Measurements from ENCODE around the gene TOP1.
A peak's percentile ranks its signal among the peaks of the same experiment; 100 is the strongest.
"Not testable (repeated sequence)": the region's sequence is repeated elsewhere in the genome, so short reads cannot be mapped to it uniquely, and the experiment has no call there.

TOP1 gene

GRCh38 chr20:41000628-41001027 is 28.0 kb upstream of the TOP1 start:
- no peak for TF ChIP-seq CTCF (IDR thresholded peaks at IDR 0.05)
- H3K9me3 ChIP-seq: no peaks in the 10 kb centered on the region
- H3K27me3 ChIP-seq: no peaks in the 10 kb centered on the region
- H3K36me3 ChIP-seq: no peaks in the 10 kb centered on the region
- intact Hi-C loops (cut with DNase I; ENCODE audit: low total_unique reads): no loop called here
- H3K27ac ChIP-seq: no peak overlapping the region
- DNase-seq: no peak
- no peak overlapping the region for H3K4me3 ChIP-seq
- peaks cover 0 to 14% (median 4%) of the 10 kb centered on the region in 4 donors for H3K4me1 ChIP-seq

GRCh38 chr20:41001497-41001896 is 27.1 kb upstream of the TOP1 start:
- intact Hi-C loops (cut with DNase I; ENCODE audit: low total_unique reads): no loop called here

GRCh38 chr20:41002842-41003142 is 25.8 kb upstream of the TOP1 start:
- intact Hi-C loops (cut with DNase I; ENCODE audit: low total_unique reads): no loop called here
- no peak for DNase-seq
- H3K9me3 ChIP-seq: no peaks in the 10 kb centered on the region
- H3K27ac ChIP-seq: peak overlapping the region in 1 of 2 donors; percentile 7
- peaks cover 0 to 19% (median 7%) of the 10 kb centered on the region in 4 donors for H3K4me1 ChIP-seq
- no peaks in the 10 kb centered on the region for H3K27me3 ChIP-seq
- no peak for TF ChIP-seq CTCF (IDR thresholded peaks at IDR 0.05)
- H3K36me3 ChIP-seq: no peaks in the 10 kb centered on the region
- no peak overlapping the region for H3K4me3 ChIP-seq

More at GRCh38 chr20:41001497-41001896, 27.1 kb upstream of the TOP1 start:
- Histone ChIP-seq H3K4me1 (peaks cover 0 to 19% (median 7%) of the 10 kb centered on the region in 4 donors), H3K36me3 (no peaks in the 10 kb centered on the region), H3K27me3 (no peaks in the 10 kb centered on the region), H3K9me3 (no peaks in the 10 kb centered on the region), H3K4me3 (no peak overlapping the region), H3K27ac (no peak overlapping the region)
- DNase-seq: no peak
- TF ChIP-seq CTCF (IDR thresholded peaks at IDR 0.05): no peak

- TF ChIP-seq CTCF (IDR thresholded peaks at IDR 0.05): no peak
- peaks cover 0 to 19% (median 7%) of the 10 kb centered on the region in 4 donors for H3K4me1 ChIP-seq
- no peak overlapping the region for H3K4me3 ChIP-seq
Observed at GRCh38 chr20:41003143-41003935, 25.3 kb upstream of the TOP1 start.

DNA sequence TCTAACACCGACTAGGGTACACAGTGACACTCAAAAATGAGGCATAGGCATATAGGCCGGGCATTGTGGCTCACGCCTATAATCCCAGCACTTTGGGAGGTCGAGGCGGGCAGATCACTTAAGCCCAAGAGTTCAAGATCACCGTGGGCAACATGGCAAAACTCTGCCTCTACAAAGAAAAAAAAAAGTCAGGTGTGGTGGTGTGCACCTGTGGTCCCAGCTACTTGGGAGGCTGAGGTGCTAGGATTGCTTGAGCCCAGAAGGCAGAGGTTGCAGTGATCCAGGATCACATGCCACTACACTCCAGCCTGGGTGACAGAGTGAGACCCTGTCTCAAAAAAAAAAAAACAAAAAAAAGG is 24.7 kb upstream of the TOP1 start:
- DNase-seq; H3K9me3 ChIP-seq; H3K36me3 ChIP-seq; intact Hi-C loops (cut with DNase I; ENCODE audit: low total_unique reads); H3K27me3 ChIP-seq; H3K4me3 ChIP-seq: not testable (repeated sequence)
- Histone ChIP-seq H3K4me1 (peaks cover 0 to 19% (median 7%) of the 10 kb centered on the region in 4 donors), H3K27ac (peak overlapping the region; percentile 23 to 27)

More at GRCh38 chr20:41003143-41003935, 25.3 kb upstream of the TOP1 start:
- H3K27ac ChIP-seq: peak overlapping the region; percentile 23 to 27
- peak; percentile 87 to 93 for DNase-seq
- intact Hi-C loops (cut with DNase I; ENCODE audit: low total_unique reads): no loop called here
- H3K27me3 ChIP-seq: no peaks in the 10 kb centered on the region
- no peaks in the 10 kb centered on the region for H3K9me3 ChIP-seq
- no peaks in the 10 kb centered on the region for H3K36me3 ChIP-seq

DNA sequence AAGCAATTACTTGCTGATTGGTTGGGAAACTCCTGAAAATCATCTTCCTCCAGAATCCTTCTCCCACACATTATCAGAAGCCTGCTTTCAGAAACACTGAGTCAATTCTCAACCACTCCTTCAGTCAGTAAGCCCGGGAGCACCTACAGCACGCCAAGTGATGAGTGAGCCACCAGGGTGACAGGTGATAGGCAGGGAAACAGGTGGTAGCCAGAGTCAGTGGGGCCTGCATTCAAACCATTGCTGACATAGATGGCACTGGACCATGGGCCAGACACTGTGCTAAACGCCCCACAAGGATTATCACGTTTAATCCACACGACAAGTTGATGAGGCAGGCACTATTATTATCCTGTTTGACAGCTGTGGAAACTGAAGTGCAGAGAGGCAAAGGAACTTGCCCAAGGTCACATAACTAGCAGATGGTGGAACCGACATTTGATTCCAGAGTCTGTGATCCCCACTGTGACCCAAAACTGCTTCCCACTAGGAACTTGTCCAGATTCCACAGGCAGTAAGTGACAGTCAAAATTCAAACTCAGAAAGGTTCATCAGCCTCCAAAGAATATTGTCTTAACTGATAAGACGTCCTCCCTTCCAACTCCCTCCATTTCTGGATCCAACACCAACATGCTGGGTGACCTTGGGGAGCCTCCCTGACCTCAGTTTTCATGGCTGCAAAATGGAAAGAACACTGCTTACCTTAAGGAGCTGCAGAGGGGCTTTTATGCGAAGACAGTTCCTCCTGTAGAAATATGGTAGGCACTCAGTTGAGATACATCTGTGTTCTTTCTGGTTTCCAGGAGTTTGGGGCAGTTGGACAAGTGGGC is 23.9 kb upstream of the TOP1 start:
- no peak overlapping the region for H3K4me3 ChIP-seq
- H3K9me3 ChIP-seq: no peaks in the 10 kb centered on the region

More for the DNA sequence above, 23.9 kb upstream of the TOP1 start:
- intact Hi-C loops (cut with DNase I; ENCODE audit: low total_unique reads): no loop called here
- no peak for TF ChIP-seq CTCF (IDR thresholded peaks at IDR 0.05)
- Histone ChIP-seq H3K36me3 (no peaks in the 10 kb centered on the region), H3K4me1 (peaks cover 0 to 19% (median 7%) of the 10 kb centered on the region in 4 donors), H3K27me3 (no peaks in the 10 kb centered on the region), H3K27ac (peak overlapping the region in 1 of 2 donors; percentile 27)
- peak in 1 of 2 donors; percentile 48 for DNase-seq

Data from tibial artery (tissue), 4 donors.